Stimulated activated CD4-positive, alpha-beta T cell treated with anti-CD3 and anti-CD28 coated beads, TNF-alpha, amount 100 ng/mL, for 4 hours (primary cell): ENCODE measurements around the gene BAD.
"Not testable (repeated sequence)": the region's sequence is repeated elsewhere in the genome, so short reads cannot be mapped to it uniquely, and the experiment has no call there.

Experiments
- DNase-seq, 3 experiments: peaks; one replicate each; pipeline ENCODE4 v3.0.0-alpha.2; 2020; ENCODE audit warnings: low read depth in 3 of 3

The BAD gene

GRCh38 chr11:64284048-64284961 is at the start of gene BAD:
BAD (minus strand) TSS chr11:64284665; CDS start chr11:64284368, 297 bp downstream.
- peak; percentile 83 to 90 (median 87) for DNase-seq

GRCh38 chr11:64333556-64333955 is 49.1 kb upstream of the BAD start:
- DNase-seq = no peak

GRCh38 chr11:64331569-64332371 is 47.3 kb upstream of the BAD start:
- peak in 2 of 3 experiments; percentile 38 to 43 for DNase-seq

GRCh38 chr11:64330888-64331287 is 46.4 kb upstream of the BAD start:
- no peak for DNase-seq

- DNase-seq = no peak
These were observed 43.5 kb upstream of the BAD start for GRCh38 chr11:64327993-64328392.

- no peak for DNase-seq
These were observed 42.9 kb upstream of the BAD start for GRCh38 chr11:64327375-64327774.

- DNase-seq = no peak
These were observed 40.4 kb upstream of the BAD start for GRCh38 chr11:64324692-64325469.

- DNase-seq = not testable (repeated sequence)
These were observed 39.5 kb upstream of the BAD start for GRCh38 chr11:64323984-64324383.

GRCh38 chr11:64323373-64323772 is 38.9 kb upstream of the BAD start:
- no peak for DNase-seq

- no peak for DNase-seq
These were observed 38.4 kb upstream of the BAD start for GRCh38 chr11:64322925-64323260.

- DNase-seq = no peak
These were observed 37.1 kb upstream of the BAD start for GRCh38 chr11:64321533-64321932.

GRCh38 chr11:64321026-64321425 is 36.6 kb upstream of the BAD start:
- DNase-seq = no peak

- no peak for DNase-seq
These were observed 36.1 kb upstream of the BAD start for GRCh38 chr11:64320556-64320955.

- DNase-seq = no peak
These were observed 34.6 kb upstream of the BAD start for GRCh38 chr11:64318766-64319761.

- DNase-seq = peak; percentile 85 to 90 (median 86)
These were observed 33.7 kb upstream of the BAD start, which contains the start of gene PRDX5 for GRCh38 chr11:64317961-64318765. PRDX5 (plus strand) TSS chr11:64318121; CDS start chr11:64318216, 95 bp downstream.

- peak; percentile 81 to 94 (median 90) for DNase-seq
These were observed 33.0 kb upstream of the BAD start, which contains the start of gene TRMT112 for GRCh38 chr11:64317325-64317960. TRMT112 (minus strand) TSS chr11:64317559; CDS start chr11:64317526, 33 bp downstream.

- no peak for DNase-seq
These were observed 32.3 kb upstream of the BAD start for GRCh38 chr11:64316672-64317324.
